BJ (cell line): ENCODE measurements around the gene CLEC16A. TPM values are rescaled to one million over a fixed set of nuclear protein-coding genes. Genes with fewer than 3 reads are reported as not detected.

Experiments used
- CTCF ChIA-PET: fragments of 350-600 bp; formaldehyde crosslinking; extraction: SDS; loops from one replicate; lab custom pipeline; 2021; ENCODE audit warnings: antibody characterized with exemption, inconsistent platforms; lab: Yijun Ruan, JAX
- POLR2A ChIA-PET: fragments of 300-600 bp; sonication (Branson Sonifier 250); formaldehyde crosslinking; extraction: SDS; loops from one replicate; lab custom pipeline; 2021; ENCODE audit warnings: antibody characterized with exemption; lab: Charles Lee
- DNase-seq: peaks from one replicate; pipeline ENCODE4 v3.0.0-alpha.2; 2011; ENCODE audit warnings: low read depth
- H3K27me3 ChIP-seq: 2 replicates; pipeline ENCODE4 v1.6.0; 2011; ENCODE audit warnings: low read length; ENCODE audit not compliant: control insufficient read depth, insufficient read depth
- H3K36me3 ChIP-seq: 2 replicates; pipeline ENCODE4 v1.5.1; 2011; ENCODE audit warnings: low read length; ENCODE audit not compliant: control insufficient read depth, insufficient read depth
- H3K4me3 ChIP-seq: 2 replicates; pipeline ENCODE4 v1.5.1; 2011; ENCODE audit warnings: low read depth, mild to moderate bottlenecking, control low read depth, low read length
- polyA plus RNA-seq: library from polyadenylated mRNA; depleted of rRNA; stranded (reverse); fragments of >200 nt; gene quantifications from 2 replicates; pipeline ENCODE4 v1.2.3, GENCODE V29; 2011
- TF ChIP-seq, protein P1 (sequence below): IDR thresholded peaks from 2 replicates; pipeline ENCODE4 v1.5.1; 2011; ENCODE audit warnings: low read depth, mild to moderate bottlenecking, control low read depth, inconsistent platforms, low read length, moderate library complexity; ENCODE audit not compliant: insufficient read depth

The CLEC16A gene
- polyA plus RNA-seq, 1 experiment = 8.7 TPM

DNA sequence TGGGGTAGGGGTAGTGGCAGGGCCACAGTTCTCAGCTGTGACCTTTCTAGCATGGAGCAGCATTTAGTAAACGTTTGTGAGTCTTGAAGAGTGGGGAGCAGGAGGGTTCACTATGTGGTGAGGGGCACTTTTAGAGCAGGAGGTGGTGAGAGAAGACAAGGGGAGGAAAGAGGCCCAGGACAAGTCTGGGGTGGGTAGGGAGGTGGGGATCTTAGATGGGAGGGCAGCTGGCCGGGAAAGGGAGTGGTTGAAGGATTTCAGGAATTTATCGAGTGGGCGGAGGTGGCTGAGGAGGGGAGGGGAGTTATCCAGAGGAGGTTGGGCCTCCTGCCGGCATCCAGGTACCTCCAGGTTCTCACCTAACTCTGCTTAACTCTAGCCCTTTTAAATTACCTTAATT, 1.9 kb downstream of the CLEC16A start:
- ChIA-PET POLR2A (no interaction called here), CTCF (interaction anchor here (2.0 kb wide), 1 partner anchor 8 kb away, joined by 8 read pairs; no protein-coding TSS in a partner anchor)
- TF ChIP-seq, protein P1, sequence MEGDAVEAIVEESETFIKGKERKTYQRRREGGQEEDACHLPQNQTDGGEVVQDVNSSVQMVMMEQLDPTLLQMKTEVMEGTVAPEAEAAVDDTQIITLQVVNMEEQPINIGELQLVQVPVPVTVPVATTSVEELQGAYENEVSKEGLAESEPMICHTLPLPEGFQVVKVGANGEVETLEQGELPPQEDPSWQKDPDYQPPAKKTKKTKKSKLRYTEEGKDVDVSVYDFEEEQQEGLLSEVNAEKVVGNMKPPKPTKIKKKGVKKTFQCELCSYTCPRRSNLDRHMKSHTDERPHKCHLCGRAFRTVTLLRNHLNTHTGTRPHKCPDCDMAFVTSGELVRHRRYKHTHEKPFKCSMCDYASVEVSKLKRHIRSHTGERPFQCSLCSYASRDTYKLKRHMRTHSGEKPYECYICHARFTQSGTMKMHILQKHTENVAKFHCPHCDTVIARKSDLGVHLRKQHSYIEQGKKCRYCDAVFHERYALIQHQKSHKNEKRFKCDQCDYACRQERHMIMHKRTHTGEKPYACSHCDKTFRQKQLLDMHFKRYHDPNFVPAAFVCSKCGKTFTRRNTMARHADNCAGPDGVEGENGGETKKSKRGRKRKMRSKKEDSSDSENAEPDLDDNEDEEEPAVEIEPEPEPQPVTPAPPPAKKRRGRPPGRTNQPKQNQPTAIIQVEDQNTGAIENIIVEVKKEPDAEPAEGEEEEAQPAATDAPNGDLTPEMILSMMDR = no peak
- H3K4me3 ChIP-seq = 0 out of 2 replicates have a peak overlapping the region, but pooled peaks have one; percentile 1
- DNase-seq = no peak
- no peaks in the 10 kb centered on the region for H3K36me3 ChIP-seq
- H3K27me3 ChIP-seq = no peaks in the 10 kb centered on the region

DNA sequence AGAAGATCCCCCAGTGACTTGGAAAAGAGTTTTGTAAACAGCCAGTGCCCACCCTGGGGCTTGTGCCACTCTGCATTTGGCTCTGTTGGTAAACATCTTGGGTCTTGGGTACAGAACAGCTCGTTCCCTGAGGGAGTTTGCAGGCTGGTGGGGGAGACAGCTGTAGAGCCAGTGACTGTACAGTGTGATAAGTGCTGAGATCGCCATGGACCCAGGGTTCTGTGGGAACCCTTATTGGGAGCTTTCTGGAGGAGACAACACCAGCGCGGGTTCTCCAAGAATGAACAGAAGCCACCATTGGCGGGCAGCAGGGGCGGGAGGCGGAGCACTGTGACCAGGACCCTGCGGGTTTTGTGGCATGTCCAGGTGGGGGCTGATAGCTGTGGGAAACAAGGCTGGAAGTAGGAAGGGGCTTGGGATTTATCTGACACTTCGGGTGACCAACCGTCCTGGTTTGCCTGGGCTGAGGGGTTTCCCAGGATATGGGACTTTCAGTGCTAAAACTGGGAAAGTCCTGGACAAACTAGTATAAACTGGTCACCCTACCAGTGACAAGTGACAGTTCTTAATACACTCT, 2.9 kb downstream of the CLEC16A start:
- Histone ChIP-seq H3K36me3 (no peaks in the 10 kb centered on the region), H3K4me3 (no peak overlapping the region), H3K27me3 (no peaks in the 10 kb centered on the region)
- TF ChIP-seq, protein P1 = no peak
- DNase-seq = no peak
- ChIA-PET POLR2A (no interaction called here), CTCF (interaction anchor here (0.6 to 5.0 kb wide), 6 partner anchors 13 to 693 kb away, joined by 3 to 36 read pairs (median 5); partner anchors contain the start of gene SOCS1)

DNA sequence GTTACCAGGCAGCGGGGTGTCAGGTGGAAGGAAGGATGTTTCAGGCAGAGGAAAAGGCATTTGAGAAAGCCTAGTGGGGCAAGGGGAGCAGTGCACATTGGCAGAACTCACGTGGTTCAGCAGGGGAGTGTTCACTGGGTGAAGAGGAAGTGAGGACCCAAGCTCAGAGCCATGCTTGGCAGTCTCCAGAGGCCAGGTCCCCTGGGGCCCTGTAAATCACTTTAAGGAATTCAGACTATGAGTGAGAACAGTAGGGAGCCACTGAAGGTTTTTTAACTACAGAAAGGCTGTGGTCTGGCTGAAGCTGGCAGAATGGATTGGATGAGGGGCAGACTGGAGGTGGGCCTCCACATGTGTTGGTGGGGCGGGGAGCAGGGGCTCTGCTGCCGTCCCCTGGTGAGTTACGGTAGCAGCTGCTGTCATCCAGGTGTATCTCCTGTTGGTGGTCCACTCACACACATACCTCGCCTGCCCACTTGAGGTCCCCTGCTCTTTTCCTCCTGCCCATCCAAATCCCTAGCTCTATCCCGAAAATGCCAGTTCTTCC, 5.1 kb downstream of the CLEC16A start:
- TF ChIP-seq, protein P1 = 0 out of 2 replicates have a peak, but pooled peaks have one; percentile 3
- DNase-seq = no peak
- H3K4me3 ChIP-seq = no peak overlapping the region
- POLR2A ChIA-PET = no interaction called here
- no peaks in the 10 kb centered on the region for H3K36me3 ChIP-seq
- no peaks in the 10 kb centered on the region for H3K27me3 ChIP-seq
- CTCF ChIA-PET = interaction anchor here (0.7 to 5.0 kb wide), 4 partner anchors 11 to 691 kb away, joined by 3 to 36 read pairs (median 4); no protein-coding TSS in a partner anchor

DNA sequence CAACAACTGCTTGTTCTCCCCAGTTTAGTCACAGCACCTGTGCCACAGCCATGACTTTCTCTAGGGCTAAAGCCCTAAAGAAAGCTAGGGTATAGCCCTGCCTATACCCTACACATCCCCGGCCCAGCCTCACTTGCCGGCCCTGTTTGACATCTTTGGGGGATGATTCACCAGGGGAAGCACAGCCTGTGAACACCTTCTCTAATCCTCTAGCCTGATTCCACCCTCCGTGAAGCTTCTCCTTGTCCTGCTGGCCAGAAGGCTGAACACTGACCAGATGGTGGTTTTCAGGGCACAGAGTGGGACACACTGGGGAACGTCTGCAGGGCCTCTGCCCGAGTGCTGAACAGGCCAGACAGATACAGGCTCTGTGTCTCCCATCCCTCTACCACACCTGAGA, 6.0 kb downstream of the CLEC16A start:
- TF ChIP-seq, protein P1 = no peak
- ChIA-PET POLR2A (no interaction called here), CTCF (interaction anchor here (0.7 to 5.0 kb wide), 10 partner anchors 8 to 865 kb away, joined by 3 to 36 read pairs (median 4); partner anchors contain the start of gene DEXI)
- Histone ChIP-seq H3K4me3 (no peak overlapping the region), H3K27me3 (no peaks in the 10 kb centered on the region), H3K36me3 (no peaks in the 10 kb centered on the region)
- no peak for DNase-seq

DNA sequence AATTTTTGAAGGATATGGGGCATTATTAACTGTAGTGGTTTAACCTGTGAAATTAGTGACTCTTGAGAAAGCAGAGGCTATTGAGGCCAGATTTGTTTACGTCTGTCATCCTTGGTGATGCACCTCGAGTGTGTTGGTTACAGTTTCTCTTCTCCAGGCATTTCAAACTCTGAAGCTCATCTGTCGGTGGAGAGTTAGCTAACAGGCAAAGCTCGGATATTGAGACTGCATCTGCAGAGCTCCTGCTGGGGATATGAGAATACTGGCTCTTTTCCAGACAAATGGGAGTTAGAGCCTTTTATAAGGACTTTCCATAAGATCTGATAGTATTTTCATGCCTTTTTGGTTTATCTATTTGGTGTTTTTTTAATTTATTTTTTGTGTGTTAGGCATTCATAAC, 6.7 kb downstream of the CLEC16A start:
- Histone ChIP-seq H3K27me3 (no peaks in the 10 kb centered on the region), H3K4me3 (no peak overlapping the region), H3K36me3 (no peaks in the 10 kb centered on the region)
- CTCF ChIA-PET = interaction anchor here (0.9 to 5.0 kb wide), 8 partner anchors 9 to 864 kb away, joined by 3 to 36 read pairs (median 4); partner anchors contain the start of genes DEXI and SOCS1
- POLR2A ChIA-PET = no interaction called here
- DNase-seq = no peak
- TF ChIP-seq, protein P1 = no peak
